ENCODE results near the gene ARHGAP9. TPM values are rescaled to one million over a fixed set of nuclear protein-coding genes. Genes with fewer than 3 reads are reported as not detected.
A peak's percentile ranks its signal among the peaks of the same experiment; 100 is the strongest.
"Not testable (repeated sequence)": the region's sequence is repeated elsewhere in the genome, so short reads cannot be mapped to it uniquely, and the experiment has no call there.

Gene ARHGAP9
- polyA plus RNA-seq, 3 donors from 2014 or later = 148 to 294 (median 163) TPM

DNA sequence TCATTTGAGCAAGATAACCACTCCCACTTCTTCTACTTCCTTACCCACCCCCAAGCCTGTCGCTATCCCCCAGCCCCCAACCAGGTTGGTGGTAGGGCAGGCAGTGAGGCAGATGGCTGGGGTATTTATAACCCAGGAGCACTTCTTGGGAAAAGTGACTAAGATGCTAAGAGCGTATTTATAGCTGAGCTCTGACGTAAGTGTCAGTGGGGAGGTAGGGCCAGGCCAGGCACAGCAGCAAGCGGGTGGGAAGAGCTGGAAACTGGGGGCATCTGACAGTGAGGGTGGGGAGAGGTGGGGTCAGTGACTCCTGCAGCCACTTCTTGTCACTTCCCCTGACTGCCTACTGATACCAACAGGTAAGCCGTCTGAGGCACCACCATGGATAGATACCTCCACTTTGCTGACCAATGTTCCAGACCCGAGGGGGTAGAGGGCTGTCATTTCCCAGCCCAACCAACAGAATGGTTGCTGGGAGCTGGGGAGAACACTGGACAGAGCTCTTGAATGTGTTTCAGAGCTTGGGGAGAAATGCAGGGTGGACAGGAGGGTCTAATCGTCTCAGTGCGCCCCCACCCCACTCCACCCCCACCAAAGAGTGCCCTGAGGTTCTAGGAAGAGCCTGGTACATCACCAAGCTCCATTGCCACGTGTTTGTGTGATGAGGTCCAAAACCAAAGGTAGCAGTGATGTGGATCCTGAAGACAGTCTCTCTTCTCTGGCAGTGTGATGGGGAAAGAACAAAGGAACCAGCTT, 27.3 kb downstream of the ARHGAP9 start:
- H3K27ac Mint-ChIP-seq = no peak overlapping the region
- no peak for DNase-seq
- H3K4me1 Mint-ChIP-seq = peaks cover 3 to 6% of the 10 kb centered on the region in 2 donors
- no peak overlapping the region for H3K4me3 Mint-ChIP-seq
- no peaks in the 10 kb centered on the region for H3K36me3 Mint-ChIP-seq
- peaks cover 0 to 4% (median 4%) of the 10 kb centered on the region in 3 donors for H3K27me3 Mint-ChIP-seq (ENCODE audit: low read depth in 3 of 3)
- H3K9me3 Mint-ChIP-seq = no peaks in the 10 kb centered on the region

DNA sequence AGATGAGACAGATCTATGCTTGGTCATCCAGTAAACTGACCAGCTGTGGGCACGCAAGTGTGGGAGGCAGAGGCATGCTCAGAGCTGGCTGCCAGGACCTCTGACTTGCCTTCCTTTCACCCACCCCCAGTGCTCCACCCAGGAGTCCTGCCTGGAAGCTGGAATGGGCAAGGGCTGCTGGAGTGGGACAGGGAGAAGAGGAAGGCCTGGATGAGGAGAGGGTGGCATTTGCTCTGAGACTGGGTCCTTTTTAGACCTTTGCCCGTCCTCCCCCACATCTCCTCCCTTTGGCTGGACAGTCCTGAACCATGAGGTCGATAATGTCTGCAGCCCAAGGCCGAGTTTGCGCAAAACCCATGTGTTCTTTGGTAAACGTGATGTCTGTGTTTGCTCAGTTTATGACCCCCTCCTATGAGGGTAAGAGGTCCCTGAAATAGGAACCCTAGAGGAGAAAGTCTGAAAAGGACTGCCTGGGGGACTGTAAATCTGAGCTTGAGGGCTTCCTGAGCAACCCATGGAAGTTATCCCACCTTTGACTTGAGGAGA, 28.4 kb downstream of the ARHGAP9 start:
- no peak overlapping the region for H3K27ac Mint-ChIP-seq
- no peak for DNase-seq
- peaks cover 3 to 5% of the 10 kb centered on the region in 2 donors for H3K4me1 Mint-ChIP-seq
- H3K36me3 Mint-ChIP-seq = peaks cover 0 to 4% (median 0%) of the 10 kb centered on the region in 3 donors
- H3K4me3 Mint-ChIP-seq = no peak overlapping the region
- no peaks in the 10 kb centered on the region for H3K9me3 Mint-ChIP-seq
- H3K27me3 Mint-ChIP-seq (ENCODE audit: low read depth in 3 of 3) = peaks cover 0 to 4% (median 2%) of the 10 kb centered on the region in 3 donors

DNA sequence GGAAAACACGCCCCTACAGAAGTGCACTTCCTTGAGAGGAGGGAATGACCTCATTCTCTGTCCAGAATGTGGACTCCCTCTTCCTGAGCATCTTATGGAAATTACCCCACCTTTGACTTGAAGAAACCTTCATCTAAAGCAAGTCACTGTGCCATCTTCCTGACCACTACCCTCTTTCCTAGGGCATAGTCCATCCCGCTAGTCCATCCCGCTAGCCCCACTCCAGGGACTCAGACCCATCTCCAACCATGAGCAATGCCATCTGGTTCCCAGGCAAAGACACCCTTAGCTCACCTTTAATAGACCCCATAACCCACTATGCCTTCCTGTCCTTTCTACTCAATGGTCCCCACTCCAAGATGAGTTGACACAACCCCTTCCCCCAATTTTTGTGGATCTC, 29.6 kb downstream of the ARHGAP9 start:
- Mint-ChIP-seq H3K27ac (no peak overlapping the region), H3K9me3 (no peaks in the 10 kb centered on the region), H3K4me3 (no peak overlapping the region), H3K27me3 (ENCODE audit: low read depth in 3 of 3) (peaks cover 0 to 2% (median 2%) of the 10 kb centered on the region in 3 donors), H3K36me3 (peaks cover 0 to 4% (median 0%) of the 10 kb centered on the region in 3 donors), H3K4me1 (no peaks in the 10 kb centered on the region)
- DNase-seq = no peak

GRCh38 chr12:57449375-57449774, 30.3 kb downstream of the ARHGAP9 start:
- Mint-ChIP-seq H3K36me3 (peaks cover 0 to 4% (median 0%) of the 10 kb centered on the region in 3 donors), H3K27me3 (ENCODE audit: low read depth in 3 of 3) (peaks cover 0 to 2% (median under 1%) of the 10 kb centered on the region in 3 donors), H3K9me3 (no peaks in the 10 kb centered on the region), H3K27ac (no peak overlapping the region), H3K4me3 (no peak overlapping the region), H3K4me1 (no peaks in the 10 kb centered on the region)
- DNase-seq = no peak

DNA sequence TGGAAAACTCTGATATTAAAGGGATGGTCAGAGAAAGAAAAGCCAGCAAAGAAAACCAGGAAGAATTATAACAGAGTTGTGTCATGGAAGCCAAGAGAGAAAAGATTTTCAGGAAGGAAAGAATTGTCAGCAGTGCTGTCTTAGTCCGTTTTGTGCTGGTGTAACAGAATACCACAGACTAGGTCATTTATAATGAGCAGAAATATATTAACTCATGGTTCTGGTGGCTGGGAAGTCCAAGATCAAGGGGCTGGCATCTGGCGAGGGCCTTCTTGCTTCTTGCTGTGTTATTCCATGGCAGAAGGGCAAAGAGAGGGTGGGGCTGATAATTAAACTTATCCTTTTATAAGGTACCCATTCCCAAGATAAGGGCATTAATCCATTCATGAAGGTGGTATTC, 31.0 kb downstream of the ARHGAP9 start:
- Mint-ChIP-seq H3K27me3 (ENCODE audit: low read depth in 3 of 3) (peaks cover 0 to 2% (median 0%) of the 10 kb centered on the region in 3 donors), H3K27ac (no peak overlapping the region), H3K9me3 (no peaks in the 10 kb centered on the region), H3K4me3 (no peak overlapping the region), H3K36me3 (peaks cover 0 to 4% (median 0%) of the 10 kb centered on the region in 3 donors), H3K4me1 (no peaks in the 10 kb centered on the region)
- no peak for DNase-seq

DNA sequence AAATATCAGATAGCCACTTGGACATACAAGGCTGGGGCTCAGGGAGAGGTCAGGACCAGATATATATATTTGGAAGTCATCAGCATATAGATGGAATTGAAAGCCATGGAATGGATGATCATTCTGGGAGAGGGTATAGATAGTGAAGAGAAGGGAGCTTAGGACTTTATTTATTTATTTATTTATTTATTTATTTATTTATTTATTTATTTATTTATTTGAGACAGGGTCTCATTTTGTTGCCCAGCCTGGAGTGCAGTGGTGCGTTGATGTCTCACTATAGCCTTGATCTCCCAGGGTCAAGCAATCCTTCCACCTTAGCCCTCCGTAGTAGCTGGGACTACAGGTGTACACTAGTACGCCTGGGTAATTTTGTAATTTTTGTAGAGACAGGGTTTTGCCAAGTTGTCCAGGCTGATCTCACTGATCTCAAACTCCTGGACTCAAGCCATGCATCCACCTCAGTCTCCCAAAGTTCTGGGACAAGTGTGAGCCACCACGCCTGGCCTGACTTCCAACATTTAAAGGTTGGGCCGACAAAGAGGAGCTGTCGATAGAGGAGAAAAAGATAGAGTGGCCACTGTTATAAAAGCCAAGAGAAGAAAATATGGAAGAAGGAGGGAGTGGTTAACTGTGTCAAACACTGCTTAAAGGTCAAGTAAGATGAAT, 33.2 kb downstream of the ARHGAP9 start:
- Mint-ChIP-seq H3K4me3 (no peak overlapping the region), H3K27ac (no peak overlapping the region), H3K4me1 (no peaks in the 10 kb centered on the region), H3K27me3 (ENCODE audit: low read depth in 3 of 3) (peaks cover 2 to 5% (median 2%) of the 10 kb centered on the region in 3 donors), H3K36me3 (peaks cover 0 to 4% (median 0%) of the 10 kb centered on the region in 3 donors), H3K9me3 (peaks cover 0 to 6% (median 4%) of the 10 kb centered on the region in 6 donors)
- DNase-seq = no peak

GRCh38 chr12:57444744-57445143, 34.9 kb downstream of the ARHGAP9 start:
- peaks cover 0 to 7% (median 5%) of the 10 kb centered on the region in 3 donors for H3K36me3 Mint-ChIP-seq
- no peak overlapping the region for H3K4me3 Mint-ChIP-seq
- H3K27ac Mint-ChIP-seq = no peak overlapping the region
- H3K4me1 Mint-ChIP-seq = no peaks in the 10 kb centered on the region
- H3K27me3 Mint-ChIP-seq (ENCODE audit: low read depth in 3 of 3) = peaks cover 2 to 5% (median 4%) of the 10 kb centered on the region in 3 donors
- peaks cover 0 to 6% (median 4%) of the 10 kb centered on the region in 6 donors for H3K9me3 Mint-ChIP-seq
- DNase-seq = no peak

DNA sequence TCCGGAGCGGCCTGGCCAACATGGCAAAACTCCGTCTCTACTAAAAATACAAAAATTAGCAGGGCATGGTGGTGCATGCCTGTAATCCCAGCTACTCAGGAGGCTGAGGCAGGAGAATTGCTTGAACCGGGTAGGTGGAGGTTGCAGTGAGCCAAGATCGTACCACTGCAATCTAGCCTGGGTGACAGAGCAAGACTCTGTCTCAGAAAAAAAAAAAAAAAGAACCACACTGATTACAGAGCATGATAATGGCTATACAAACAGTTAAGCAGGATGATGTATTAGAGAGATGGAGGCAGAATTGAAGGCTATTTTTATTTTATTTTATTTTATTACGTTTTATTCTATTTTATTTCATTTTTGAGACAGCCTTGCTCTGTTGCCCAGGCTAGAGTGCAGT, 35.3 kb downstream of the ARHGAP9 start:
- H3K4me3 Mint-ChIP-seq; H3K27ac Mint-ChIP-seq; H3K36me3 Mint-ChIP-seq; H3K4me1 Mint-ChIP-seq; H3K9me3 Mint-ChIP-seq; H3K27me3 Mint-ChIP-seq (ENCODE audit: low read depth in 3 of 3); DNase-seq: not testable (repeated sequence)

DNA sequence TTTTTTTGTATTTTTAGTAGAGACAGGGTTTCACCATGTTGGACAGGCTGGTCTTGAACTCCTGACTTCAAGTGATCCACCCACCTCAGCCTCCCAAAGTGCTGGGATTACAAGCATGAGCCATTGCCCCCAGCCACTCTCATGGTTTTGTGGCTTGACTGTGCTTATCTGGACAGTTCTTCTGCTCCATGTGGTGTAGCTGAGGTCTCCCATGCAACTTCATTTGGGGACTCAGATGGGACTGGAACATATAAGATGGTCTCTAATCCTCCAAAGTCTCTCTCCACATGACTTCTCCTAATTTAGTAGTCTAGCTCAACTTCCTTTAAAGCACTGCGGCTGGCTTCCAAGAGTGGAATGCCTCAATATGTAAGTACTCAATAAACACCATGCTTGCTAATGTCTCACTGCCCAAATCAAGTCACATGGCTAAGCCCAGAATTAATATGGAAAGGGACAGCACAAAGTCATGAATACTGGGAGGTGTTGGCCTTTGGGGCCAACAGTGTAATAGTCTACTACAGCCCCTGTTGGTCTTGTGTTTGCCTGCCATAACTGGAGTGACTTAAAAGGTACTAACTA, 37.7 kb downstream of the ARHGAP9 start:
- H3K4me1 Mint-ChIP-seq = no peaks in the 10 kb centered on the region
- peaks cover 0 to 7% (median 5%) of the 10 kb centered on the region in 3 donors for H3K36me3 Mint-ChIP-seq
- H3K4me3 Mint-ChIP-seq = no peak overlapping the region
- no peak for DNase-seq
- peaks cover 2 to 5% (median 4%) of the 10 kb centered on the region in 3 donors for H3K27me3 Mint-ChIP-seq (ENCODE audit: low read depth in 3 of 3)
- no peak overlapping the region for H3K27ac Mint-ChIP-seq
- H3K9me3 Mint-ChIP-seq = peaks cover 0 to 6% (median 4%) of the 10 kb centered on the region in 6 donors

GRCh38 chr12:57441393-57441792, 38.3 kb downstream of the ARHGAP9 start:
- DNase-seq; H3K9me3 Mint-ChIP-seq; H3K4me1 Mint-ChIP-seq; H3K27ac Mint-ChIP-seq; H3K36me3 Mint-ChIP-seq; H3K4me3 Mint-ChIP-seq; H3K27me3 Mint-ChIP-seq (ENCODE audit: low read depth in 3 of 3): not testable (repeated sequence)

DNA sequence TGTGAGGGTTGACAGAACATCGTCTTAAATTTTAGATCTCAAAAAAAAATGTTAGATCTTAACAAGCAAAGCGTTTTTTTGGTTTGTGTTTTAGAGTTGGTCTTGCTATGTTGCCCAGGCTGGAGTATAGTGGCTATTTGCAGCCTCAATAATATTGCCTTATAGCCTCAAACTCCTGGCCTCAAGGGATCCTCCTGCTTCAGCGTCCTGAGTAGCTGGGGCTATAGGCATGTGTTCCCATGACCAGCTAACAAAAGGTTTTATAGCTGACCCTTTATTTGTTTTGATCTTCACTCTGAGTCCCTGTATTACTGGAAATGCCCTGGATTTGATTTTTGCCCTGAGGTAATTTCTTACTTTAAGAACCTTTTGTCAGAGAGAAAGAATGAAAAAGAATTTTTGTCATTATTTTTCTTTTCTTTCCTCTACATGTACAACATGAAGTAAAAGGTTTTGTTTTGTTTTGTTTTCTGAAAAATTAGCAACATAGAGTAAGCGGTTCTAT, 39.9 kb downstream of the ARHGAP9 start:
- peaks cover 0 to 5% (median 4%) of the 10 kb centered on the region in 3 donors for H3K36me3 Mint-ChIP-seq
- no peak for DNase-seq
- H3K27ac Mint-ChIP-seq = no peak overlapping the region
- H3K4me1 Mint-ChIP-seq = peaks cover 8 to 9% of the 10 kb centered on the region in 2 donors
- peaks cover 4 to 5% (median 4%) of the 10 kb centered on the region in 3 donors for H3K27me3 Mint-ChIP-seq (ENCODE audit: low read depth in 3 of 3)
- peaks cover 0 to 6% (median 4%) of the 10 kb centered on the region in 6 donors for H3K9me3 Mint-ChIP-seq
- no peak overlapping the region for H3K4me3 Mint-ChIP-seq

DNA sequence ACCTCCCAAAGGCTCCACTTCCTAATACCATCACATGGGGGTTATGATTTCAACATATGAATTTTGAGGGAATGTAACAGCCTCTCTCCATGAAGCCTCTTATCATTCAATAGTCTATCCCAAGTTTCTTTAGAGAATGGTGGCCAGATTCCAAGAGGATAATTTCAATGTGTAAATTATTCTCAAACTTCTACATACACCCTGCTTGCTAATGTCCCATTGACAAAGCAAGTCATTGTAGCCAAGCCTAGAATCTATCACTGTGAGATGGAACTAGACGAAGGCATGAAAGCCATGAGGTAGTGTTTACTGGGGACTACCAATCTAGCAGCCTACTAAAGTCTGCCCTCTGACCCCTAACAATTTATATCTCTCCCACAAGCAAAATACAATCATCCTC, 41.3 kb downstream of the ARHGAP9 start:
- peaks cover 13 to 18% of the 10 kb centered on the region in 2 donors for H3K4me1 Mint-ChIP-seq
- H3K4me3 Mint-ChIP-seq = no peak overlapping the region
- DNase-seq = no peak
- peaks cover 0 to 5% (median 4%) of the 10 kb centered on the region in 3 donors for H3K36me3 Mint-ChIP-seq
- H3K9me3 Mint-ChIP-seq = peaks cover 0 to 6% (median 4%) of the 10 kb centered on the region in 6 donors
- no peak overlapping the region for H3K27ac Mint-ChIP-seq
- peaks cover 4 to 5% (median 4%) of the 10 kb centered on the region in 3 donors for H3K27me3 Mint-ChIP-seq (ENCODE audit: low read depth in 3 of 3)

DNA sequence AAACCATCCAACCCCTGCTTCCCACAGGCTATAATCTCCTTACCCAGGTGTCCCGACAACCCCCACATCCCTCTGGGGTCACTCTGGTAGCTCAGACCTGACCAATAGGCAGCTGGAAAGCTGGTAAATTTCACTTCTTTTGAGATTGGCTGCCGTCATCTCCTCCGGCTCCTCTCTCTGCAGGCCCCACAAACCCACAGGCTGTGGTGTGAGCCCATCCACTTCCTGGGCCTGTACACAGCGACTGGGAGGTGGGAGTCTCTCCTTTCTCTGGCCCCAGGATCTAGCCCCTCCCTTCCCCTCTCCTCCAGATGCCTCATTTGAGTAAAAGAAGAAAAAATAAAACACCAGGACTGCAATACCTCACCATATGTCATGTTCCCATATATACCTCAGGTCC, 44.4 kb downstream of the ARHGAP9 start:
- H3K36me3 Mint-ChIP-seq = no peaks in the 10 kb centered on the region
- peak overlapping the region; percentile 65 to 78 (median 72) for H3K4me3 Mint-ChIP-seq
- peaks cover 23 to 29% of the 10 kb centered on the region in 2 donors for H3K4me1 Mint-ChIP-seq
- DNase-seq = peak; percentile 35 to 46 (median 44)
- H3K27me3 Mint-ChIP-seq (ENCODE audit: low read depth in 3 of 3) = peaks cover 5 to 10% (median 6%) of the 10 kb centered on the region in 3 donors
- H3K9me3 Mint-ChIP-seq = no peaks in the 10 kb centered on the region
- peak overlapping the region; percentile 81 to 93 (median 90) for H3K27ac Mint-ChIP-seq
